HEK293 (cell line): ENCODE results near the gene LRRC47.

Source experiments
- SP2 ChIP-seq: fragments of 450-650 bp; formaldehyde crosslinking; IDR thresholded peaks from 2 replicates; pipeline ENCODE4 v1.5.1; 2016; ENCODE audit warnings: missing biosample characterization, missing genetic modification characterization
- TCF7L2 ChIP-seq: IDR thresholded peaks from 2 replicates; pipeline ENCODE4 v1.6.1; 2011; ENCODE audit warnings: low read depth, mild to moderate bottlenecking, inconsistent platforms, low read length, moderate library complexity, borderline replicate concordance
- ZNF24 ChIP-seq: fragments of 450-650 bp; formaldehyde crosslinking; IDR thresholded peaks from 2 replicates; pipeline ENCODE4 v1.5.1; 2016; ENCODE audit warnings: missing biosample characterization, missing genetic modification characterization
- ZNF362 ChIP-seq: fragments of 450-650 bp; formaldehyde crosslinking; IDR thresholded peaks from 2 replicates; pipeline ENCODE4 v1.5.1; 2016; ENCODE audit warnings: missing biosample characterization, missing genetic modification characterization
- ZNF513 ChIP-seq: fragments of 450-650 bp; IDR thresholded peaks from 2 replicates; pipeline ENCODE4 v1.5.1; 2018; ENCODE audit warnings: missing biosample characterization, missing genetic modification characterization
- TF ChIP-seq, protein P1 (sequence below): fragments of 450-650 bp; formaldehyde crosslinking; IDR thresholded peaks from 2 replicates; pipeline ENCODE4 v1.5.1; 2017; ENCODE audit warnings: missing biosample characterization, missing genetic modification characterization
- TF ChIP-seq, protein P2 (sequence below): fragments of 450-650 bp; formaldehyde crosslinking; IDR thresholded peaks from 2 replicates; pipeline ENCODE4 v1.5.1; 2016; ENCODE audit warnings: missing biosample characterization, missing genetic modification characterization
- TF ChIP-seq, protein P3 (sequence below): fragments of 450-650 bp; formaldehyde crosslinking; IDR thresholded peaks from 2 replicates; pipeline ENCODE4 v1.5.1; 2016; ENCODE audit warnings: missing biosample characterization, missing genetic modification characterization
- TF ChIP-seq, protein P4 (sequence below): fragments of 450-650 bp; formaldehyde crosslinking; IDR thresholded peaks from 2 replicates; pipeline ENCODE4 v1.5.1; 2016; ENCODE audit warnings: missing biosample characterization, missing genetic modification characterization

DNA sequence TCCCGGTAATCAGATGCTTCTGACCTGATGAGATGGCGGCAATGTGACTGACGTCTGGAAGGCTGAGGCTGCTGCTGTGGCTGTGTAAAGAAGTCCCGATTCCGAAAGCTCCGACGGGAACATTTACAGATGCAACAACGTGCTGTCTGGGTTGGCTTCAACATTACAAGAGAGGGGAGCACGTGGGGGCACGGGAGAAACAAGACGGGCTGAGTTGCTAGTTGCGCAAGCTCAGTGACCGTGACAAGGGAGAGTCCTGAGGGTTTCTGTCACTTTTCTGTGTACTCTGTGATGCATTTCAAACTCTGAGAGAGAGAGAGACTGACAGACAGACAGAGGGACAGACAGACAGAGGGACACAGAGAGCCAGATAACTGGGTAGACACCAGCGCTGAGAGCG is 25.6 kb upstream of the LRRC47 start:
- TF ChIP-seq SP2 (tag by site-specific recombination) = no peak
- no peak for TF ChIP-seq ZNF24 (tag by site-specific recombination)
- no peak for TF ChIP-seq ZNF513 (tag by site-specific recombination)
- TF ChIP-seq, protein P1, sequence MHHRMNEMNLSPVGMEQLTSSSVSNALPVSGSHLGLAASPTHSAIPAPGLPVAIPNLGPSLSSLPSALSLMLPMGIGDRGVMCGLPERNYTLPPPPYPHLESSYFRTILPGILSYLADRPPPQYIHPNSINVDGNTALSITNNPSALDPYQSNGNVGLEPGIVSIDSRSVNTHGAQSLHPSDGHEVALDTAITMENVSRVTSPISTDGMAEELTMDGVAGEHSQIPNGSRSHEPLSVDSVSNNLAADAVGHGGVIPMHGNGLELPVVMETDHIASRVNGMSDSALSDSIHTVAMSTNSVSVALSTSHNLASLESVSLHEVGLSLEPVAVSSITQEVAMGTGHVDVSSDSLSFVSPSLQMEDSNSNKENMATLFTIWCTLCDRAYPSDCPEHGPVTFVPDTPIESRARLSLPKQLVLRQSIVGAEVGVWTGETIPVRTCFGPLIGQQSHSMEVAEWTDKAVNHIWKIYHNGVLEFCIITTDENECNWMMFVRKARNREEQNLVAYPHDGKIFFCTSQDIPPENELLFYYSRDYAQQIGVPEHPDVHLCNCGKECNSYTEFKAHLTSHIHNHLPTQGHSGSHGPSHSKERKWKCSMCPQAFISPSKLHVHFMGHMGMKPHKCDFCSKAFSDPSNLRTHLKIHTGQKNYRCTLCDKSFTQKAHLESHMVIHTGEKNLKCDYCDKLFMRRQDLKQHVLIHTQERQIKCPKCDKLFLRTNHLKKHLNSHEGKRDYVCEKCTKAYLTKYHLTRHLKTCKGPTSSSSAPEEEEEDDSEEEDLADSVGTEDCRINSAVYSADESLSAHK (tag by site-specific recombination) = no peak
- TF ChIP-seq, protein P2, sequence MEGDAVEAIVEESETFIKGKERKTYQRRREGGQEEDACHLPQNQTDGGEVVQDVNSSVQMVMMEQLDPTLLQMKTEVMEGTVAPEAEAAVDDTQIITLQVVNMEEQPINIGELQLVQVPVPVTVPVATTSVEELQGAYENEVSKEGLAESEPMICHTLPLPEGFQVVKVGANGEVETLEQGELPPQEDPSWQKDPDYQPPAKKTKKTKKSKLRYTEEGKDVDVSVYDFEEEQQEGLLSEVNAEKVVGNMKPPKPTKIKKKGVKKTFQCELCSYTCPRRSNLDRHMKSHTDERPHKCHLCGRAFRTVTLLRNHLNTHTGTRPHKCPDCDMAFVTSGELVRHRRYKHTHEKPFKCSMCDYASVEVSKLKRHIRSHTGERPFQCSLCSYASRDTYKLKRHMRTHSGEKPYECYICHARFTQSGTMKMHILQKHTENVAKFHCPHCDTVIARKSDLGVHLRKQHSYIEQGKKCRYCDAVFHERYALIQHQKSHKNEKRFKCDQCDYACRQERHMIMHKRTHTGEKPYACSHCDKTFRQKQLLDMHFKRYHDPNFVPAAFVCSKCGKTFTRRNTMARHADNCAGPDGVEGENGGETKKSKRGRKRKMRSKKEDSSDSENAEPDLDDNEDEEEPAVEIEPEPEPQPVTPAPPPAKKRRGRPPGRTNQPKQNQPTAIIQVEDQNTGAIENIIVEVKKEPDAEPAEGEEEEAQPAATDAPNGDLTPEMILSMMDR = no peak
- TF ChIP-seq, protein P3, sequence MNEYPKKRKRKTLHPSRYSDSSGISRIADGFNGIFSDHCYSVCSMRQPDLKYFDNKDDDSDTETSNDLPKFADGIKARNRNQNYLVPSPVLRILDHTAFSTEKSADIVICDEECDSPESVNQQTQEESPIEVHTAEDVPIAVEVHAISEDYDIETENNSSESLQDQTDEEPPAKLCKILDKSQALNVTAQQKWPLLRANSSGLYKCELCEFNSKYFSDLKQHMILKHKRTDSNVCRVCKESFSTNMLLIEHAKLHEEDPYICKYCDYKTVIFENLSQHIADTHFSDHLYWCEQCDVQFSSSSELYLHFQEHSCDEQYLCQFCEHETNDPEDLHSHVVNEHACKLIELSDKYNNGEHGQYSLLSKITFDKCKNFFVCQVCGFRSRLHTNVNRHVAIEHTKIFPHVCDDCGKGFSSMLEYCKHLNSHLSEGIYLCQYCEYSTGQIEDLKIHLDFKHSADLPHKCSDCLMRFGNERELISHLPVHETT = no peak
- no peak for TF ChIP-seq TCF7L2
- TF ChIP-seq, protein P4, sequence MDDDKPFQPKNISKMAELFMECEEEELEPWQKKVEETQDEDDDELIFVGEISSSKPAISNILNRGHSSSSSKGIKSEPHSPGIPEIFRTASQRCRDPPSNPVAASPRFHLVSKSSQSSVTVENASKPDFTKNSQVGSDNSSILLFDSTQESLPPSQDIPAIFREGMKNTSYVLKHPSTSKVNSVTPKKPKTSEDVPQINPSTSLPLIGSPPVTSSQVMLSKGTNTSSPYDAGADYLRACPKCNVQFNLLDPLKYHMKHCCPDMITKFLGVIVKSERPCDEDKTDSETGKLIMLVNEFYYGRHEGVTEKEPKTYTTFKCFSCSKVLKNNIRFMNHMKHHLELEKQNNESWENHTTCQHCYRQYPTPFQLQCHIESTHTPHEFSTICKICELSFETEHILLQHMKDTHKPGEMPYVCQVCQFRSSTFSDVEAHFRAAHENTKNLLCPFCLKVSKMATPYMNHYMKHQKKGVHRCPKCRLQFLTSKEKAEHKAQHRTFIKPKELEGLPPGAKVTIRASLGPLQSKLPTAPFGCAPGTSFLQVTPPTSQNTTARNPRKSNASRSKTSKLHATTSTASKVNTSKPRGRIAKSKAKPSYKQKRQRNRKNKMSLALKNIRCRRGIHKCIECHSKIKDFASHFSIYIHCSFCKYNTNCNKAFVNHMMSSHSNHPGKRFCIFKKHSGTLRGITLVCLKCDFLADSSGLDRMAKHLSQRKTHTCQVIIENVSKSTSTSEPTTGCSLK (tag by site-specific recombination) = no peak
- TF ChIP-seq ZNF362 (tag by site-specific recombination) = no peak
